ENCODE data around the gene TUBA3E. TPM values are rescaled to one million over a fixed set of nuclear protein-coding genes. Genes with fewer than 3 reads are reported as not detected.
"Not testable (repeated sequence)": the region's sequence is repeated elsewhere in the genome, so short reads cannot be mapped to it uniquely, and the experiment has no call there.

The TUBA3E gene
- total and polyA plus RNA-seq, 12 donors: not detected

DNA sequence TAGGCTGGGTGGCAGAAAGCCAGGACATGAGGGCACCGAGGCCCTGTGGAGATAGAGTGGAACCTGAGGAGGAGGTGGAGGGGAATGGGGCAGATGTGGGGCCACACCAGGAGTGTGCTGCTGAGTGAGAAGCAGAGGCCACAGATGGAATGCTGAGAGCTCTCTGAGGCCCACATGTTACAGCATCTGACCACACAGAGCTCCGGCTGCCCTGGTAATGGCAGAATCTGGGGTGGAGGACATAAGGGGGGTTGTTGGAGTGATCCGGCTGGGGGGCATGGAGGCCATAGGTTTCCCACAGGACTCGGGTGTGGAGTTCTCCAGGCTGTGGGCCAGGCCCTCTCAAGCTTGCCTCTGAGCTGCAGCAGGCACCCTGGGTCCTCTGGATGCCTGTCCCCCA lies 12.3 kb downstream of the TUBA3E start:
- Histone ChIP-seq H3K4me1 (replicated peaks in 1 of 2) (peaks cover 6 to 14% of the 10 kb centered on the region in 2 donors), H3K9me3 (replicated peaks in 1 of 3) (no peaks in the 10 kb centered on the region), H3K27ac (no peak overlapping the region), H3K4me3 (no peak overlapping the region), H3K36me3 (replicated peaks in 1 of 2) (peaks cover 0 to 2% of the 10 kb centered on the region in 2 donors), H3K27me3 (no peaks in the 10 kb centered on the region)
- intact Hi-C loops (cut with DNase I): loop anchor here in 1 of 2 donors (10.0 kb wide), 1 partner anchor 149 kb away; no protein-coding TSS in a partner anchor
- WGBS, 4 donors: 70 to 100% (median 83%) methylated on average over 2 to 4 of the region's 4 CpGs
- no peak for DNase-seq
- no peak for TF ChIP-seq POLR2A (IDR thresholded peaks at IDR 0.05)
- TF ChIP-seq, protein P1, sequence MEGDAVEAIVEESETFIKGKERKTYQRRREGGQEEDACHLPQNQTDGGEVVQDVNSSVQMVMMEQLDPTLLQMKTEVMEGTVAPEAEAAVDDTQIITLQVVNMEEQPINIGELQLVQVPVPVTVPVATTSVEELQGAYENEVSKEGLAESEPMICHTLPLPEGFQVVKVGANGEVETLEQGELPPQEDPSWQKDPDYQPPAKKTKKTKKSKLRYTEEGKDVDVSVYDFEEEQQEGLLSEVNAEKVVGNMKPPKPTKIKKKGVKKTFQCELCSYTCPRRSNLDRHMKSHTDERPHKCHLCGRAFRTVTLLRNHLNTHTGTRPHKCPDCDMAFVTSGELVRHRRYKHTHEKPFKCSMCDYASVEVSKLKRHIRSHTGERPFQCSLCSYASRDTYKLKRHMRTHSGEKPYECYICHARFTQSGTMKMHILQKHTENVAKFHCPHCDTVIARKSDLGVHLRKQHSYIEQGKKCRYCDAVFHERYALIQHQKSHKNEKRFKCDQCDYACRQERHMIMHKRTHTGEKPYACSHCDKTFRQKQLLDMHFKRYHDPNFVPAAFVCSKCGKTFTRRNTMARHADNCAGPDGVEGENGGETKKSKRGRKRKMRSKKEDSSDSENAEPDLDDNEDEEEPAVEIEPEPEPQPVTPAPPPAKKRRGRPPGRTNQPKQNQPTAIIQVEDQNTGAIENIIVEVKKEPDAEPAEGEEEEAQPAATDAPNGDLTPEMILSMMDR (IDR thresholded peaks at IDR 0.05): no peak

DNA sequence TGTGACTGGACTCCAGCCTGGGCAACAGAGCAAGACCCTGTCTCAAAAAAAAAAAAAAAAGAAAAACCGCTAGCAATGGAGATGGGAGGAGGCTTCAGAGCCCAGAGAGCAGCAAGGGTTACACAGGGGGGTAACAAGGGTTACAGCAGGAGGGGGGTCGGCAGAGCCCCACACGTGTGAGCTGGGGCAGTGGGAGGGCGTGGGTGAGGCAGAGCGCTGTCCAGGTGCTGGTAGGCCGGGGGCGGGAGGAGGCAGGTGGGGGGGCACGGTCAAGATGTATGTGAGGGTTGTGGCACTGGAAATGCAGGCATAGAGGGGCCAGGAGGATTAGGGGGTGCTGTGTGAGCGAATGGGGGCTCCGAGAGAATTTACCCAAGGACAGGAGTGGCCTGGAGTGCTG lies 12.8 kb downstream of the TUBA3E start:
- Histone ChIP-seq H3K9me3 (replicated peaks in 1 of 3) (no peaks in the 10 kb centered on the region), H3K4me1 (replicated peaks in 1 of 2) (peaks cover 10 to 18% of the 10 kb centered on the region in 2 donors), H3K27ac (no peak overlapping the region), H3K27me3 (no peaks in the 10 kb centered on the region), H3K36me3 (replicated peaks in 1 of 2) (no peaks in the 10 kb centered on the region), H3K4me3 (no peak overlapping the region)
- no peak for TF ChIP-seq POLR2A (IDR thresholded peaks at IDR 0.05)
- TF ChIP-seq, protein P1 (IDR thresholded peaks at IDR 0.05): no peak
- intact Hi-C loops (cut with DNase I): loop anchor here in 1 of 2 donors (10.0 kb wide), 1 partner anchor 149 kb away; no protein-coding TSS in a partner anchor
- 78 to 88% (median 82%) methylated on average over 7 to 10 of the region's 10 CpGs for WGBS, 4 donors
- DNase-seq: no peak

DNA sequence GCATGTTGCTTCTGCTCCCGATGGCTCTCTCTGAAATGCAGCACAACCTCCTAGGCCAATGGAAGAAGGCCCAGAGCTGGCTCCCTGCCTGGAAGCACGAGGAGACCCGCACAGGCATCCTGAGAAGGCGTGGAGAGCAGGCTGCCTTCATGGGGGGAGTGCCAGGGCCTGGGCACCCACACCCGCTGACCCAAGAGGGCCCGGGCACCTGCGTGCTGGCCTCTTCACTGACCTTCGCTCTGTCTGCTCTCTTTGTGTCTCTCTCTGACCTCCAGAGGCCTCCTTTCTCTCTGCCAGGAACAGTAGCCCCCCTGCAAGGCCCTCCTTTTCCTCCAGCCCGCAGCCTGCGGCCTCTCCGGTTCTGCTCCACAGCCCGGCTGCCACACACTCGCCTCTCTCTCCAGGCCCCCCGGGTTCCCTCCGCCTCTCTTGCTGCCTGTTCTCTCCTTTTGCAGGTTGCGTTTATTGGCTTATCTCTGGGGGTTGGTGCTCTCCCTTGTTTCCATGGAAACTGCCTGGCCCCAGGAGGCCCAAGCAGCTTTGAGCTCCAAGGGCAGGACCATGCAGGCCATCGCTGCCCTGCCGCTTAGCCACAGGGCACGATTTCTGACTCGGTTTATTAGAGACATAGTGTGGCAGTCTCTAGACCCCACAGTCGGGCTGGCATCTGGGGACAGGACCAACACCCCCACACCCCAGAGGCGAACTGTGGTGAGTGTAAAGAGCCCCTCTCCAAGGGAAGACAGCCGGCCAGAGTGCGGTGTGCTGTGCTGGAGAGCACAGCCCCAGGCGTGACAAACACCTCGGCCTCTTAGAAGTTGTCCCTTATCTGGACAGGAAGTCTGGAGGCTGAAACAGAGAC lies 14.5 kb downstream of the TUBA3E start:
- intact Hi-C loops (cut with DNase I): loop anchor here in 1 of 2 donors (10.0 kb wide), 1 partner anchor 151 kb away; no protein-coding TSS in a partner anchor
- Histone ChIP-seq H3K9me3 (replicated peaks in 1 of 3) (no peaks in the 10 kb centered on the region), H3K36me3 (replicated peaks in 1 of 2) (no peaks in the 10 kb centered on the region), H3K4me3 (peak overlapping the region in 1 of 4 donors; percentile 94), H3K27ac (peak overlapping the region in 3 of 5 donors; percentile 43 to 93 (median 82)), H3K27me3 (no peaks in the 10 kb centered on the region), H3K4me1 (replicated peaks in 1 of 2) (peaks cover 14 to 18% of the 10 kb centered on the region in 2 donors)
- peak; percentile 42 to 85 (median 56) for DNase-seq
- TF ChIP-seq, protein P1 (IDR thresholded peaks at IDR 0.05): no peak
- no peak for TF ChIP-seq POLR2A (IDR thresholded peaks at IDR 0.05)
- WGBS, 4 donors: 36 to 49% (median 45%) methylated on average over 17 to 26 of the region's 26 CpGs

DNA sequence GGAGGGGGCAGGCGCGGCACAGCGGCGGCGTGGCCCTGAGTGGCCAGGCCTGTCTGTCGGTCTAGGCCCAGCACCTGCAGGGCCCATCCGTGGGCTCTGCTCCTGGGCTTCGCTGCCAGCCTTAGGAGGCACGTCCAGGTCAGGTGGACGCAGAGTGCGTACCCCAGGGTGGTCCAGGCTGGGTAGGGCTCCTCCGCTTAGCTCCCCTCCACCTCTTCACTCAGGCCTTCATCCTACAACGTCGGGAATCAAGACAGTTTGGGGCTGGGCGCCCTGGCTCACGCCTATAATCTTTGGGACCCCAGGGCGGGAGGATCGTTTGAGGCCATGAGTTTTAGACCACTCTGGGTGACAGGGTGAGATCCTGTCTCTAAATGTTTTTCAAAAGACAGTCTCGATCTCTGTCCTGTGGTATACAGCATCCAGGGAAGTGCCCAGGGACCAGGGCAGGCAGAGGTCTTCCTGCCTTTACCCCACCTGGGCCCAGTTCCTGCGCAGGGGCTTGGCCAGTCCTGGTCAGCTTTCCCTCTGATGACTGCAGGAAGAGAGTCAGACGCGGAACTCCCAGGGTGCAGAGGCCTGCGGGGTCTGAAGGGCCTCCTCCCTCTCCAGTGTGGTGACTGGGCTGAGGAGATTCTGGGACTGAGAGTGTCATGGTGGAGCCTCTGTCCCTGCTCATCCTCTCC lies 15.3 kb downstream of the TUBA3E start:
- not testable (repeated sequence) for H3K9me3 ChIP-seq (replicated peaks in 1 of 3); H3K27me3 ChIP-seq; H3K36me3 ChIP-seq (replicated peaks in 1 of 2)
- Histone ChIP-seq H3K27ac (peak overlapping the region in 4 of 5 donors; percentile 14 to 93 (median 62)), H3K4me3 (peak overlapping the region in 2 of 4 donors; percentile 1 to 94), H3K4me1 (replicated peaks in 1 of 2) (peaks cover 14 to 18% of the 10 kb centered on the region in 2 donors)
- intact Hi-C loops (cut with DNase I): loop anchor here in 1 of 2 donors (10.0 kb wide), 1 partner anchor 152 kb away; no protein-coding TSS in a partner anchor
- peak in 3 of 7 donors; percentile 9 to 31 (median 12) for DNase-seq
- 22 to 51% (median 27%) methylated on average over 7 to 22 of the region's 23 CpGs for WGBS, 4 donors

Data from adrenal gland (tissue), 12 donors.